Fibroblast of pulmonary artery (primary cell): ENCODE data around the gene PUM2.

ENCODE experiments used
- DNase-seq: peaks from one replicate; pipeline ENCODE4 v3.0.0-alpha.2; 2010; ENCODE audit warnings: low read depth
- H3K4me3 ChIP-seq: replicated peaks from 2 replicates; pipeline ENCODE4 v1.5.1; 2011; ENCODE audit warnings: low read depth, mild to moderate bottlenecking, control low read depth, low read length, moderate library complexity
- TF ChIP-seq, protein P1 (sequence below): IDR thresholded peaks from 2 replicates; pipeline ENCODE4 v1.5.1; 2011; ENCODE audit warnings: mild to moderate bottlenecking, control low read depth, low read length, inconsistent platforms; ENCODE audit errors: missing control alignments

Gene PUM2

DNA sequence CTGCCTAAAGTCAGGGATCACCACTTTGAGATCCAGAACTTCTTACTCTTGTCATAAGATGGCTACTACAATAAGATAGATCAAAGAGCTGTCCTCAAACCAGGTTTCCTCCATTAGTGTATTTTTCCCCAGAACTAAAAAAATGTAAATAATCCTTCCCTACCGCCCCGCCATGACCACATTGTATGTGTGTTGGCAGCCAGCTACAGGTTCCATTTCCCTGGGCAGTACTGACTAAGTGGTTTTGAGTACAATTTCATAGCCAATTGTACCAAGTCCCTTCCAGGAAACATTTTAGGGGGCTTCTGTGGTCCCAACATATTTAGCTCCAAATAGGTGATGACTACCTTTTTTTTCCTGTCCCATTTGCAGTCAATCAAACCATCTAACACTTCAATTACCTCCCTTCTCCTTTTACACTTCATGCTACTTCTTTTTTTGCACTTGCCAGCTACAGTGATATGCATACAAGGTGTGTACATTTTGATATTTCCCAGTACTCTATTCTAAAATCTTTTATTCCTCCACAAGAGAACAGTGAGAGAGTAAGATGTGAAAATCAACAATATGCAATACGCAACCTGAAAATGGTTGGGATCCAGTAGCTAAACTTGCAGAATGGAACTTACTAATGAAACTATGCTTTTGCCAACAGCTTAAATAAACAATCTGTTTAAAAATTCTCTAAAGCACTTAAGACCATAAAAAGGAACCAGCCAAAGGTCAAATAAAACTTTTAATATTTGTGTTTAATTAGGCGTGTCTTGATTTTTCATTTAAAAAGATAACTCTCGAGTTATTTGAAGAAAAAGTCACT lies 3.9 kb downstream of the PUM2 start:
- no peak overlapping the region for H3K4me3 ChIP-seq
- TF ChIP-seq, protein P1, sequence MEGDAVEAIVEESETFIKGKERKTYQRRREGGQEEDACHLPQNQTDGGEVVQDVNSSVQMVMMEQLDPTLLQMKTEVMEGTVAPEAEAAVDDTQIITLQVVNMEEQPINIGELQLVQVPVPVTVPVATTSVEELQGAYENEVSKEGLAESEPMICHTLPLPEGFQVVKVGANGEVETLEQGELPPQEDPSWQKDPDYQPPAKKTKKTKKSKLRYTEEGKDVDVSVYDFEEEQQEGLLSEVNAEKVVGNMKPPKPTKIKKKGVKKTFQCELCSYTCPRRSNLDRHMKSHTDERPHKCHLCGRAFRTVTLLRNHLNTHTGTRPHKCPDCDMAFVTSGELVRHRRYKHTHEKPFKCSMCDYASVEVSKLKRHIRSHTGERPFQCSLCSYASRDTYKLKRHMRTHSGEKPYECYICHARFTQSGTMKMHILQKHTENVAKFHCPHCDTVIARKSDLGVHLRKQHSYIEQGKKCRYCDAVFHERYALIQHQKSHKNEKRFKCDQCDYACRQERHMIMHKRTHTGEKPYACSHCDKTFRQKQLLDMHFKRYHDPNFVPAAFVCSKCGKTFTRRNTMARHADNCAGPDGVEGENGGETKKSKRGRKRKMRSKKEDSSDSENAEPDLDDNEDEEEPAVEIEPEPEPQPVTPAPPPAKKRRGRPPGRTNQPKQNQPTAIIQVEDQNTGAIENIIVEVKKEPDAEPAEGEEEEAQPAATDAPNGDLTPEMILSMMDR = no peak
- no peak for DNase-seq

DNA sequence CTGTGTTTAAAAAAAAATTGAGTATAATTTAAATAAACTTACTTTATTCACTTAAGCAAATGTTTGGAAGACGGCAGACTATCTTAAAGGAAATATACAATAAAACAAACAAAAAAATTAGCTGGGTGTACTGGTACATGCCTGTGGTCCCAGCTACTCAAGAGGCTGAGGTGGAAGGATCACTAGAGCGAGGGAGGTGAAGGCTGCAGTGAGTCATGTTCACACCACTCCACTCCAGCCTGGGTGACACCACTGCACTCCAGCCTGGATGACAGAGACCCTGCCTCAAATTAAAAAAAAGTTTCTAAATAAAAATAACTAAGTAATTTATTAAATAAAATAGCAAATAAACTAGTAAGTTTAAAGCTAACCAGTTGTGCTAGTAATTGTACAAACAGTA lies 7.5 kb downstream of the PUM2 start:
- H3K4me3 ChIP-seq = no peak overlapping the region
- TF ChIP-seq, protein P1 = no peak

DNA sequence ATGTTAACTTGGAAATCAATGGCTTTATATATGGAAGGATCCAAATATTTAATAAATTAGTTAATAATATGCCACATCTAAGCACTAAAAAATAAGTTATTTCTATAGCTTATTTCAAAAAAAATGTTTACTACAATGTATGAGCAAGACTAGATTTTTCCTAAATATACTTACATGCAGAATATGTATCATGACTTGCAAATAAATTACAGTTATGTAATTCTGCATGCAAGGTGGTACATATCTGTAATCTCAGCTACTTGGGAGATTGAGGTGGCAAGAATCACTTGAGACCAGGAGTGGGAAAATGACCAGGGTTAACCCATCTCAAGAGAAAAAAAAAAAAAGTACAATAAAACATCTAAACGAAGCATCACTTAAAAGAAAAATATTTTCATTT lies 11.6 kb downstream of the PUM2 start:
- H3K4me3 ChIP-seq = no peak overlapping the region
- TF ChIP-seq, protein P1 = no peak
- no peak for DNase-seq

More for the DNA sequence above, 7.5 kb downstream of the PUM2 start:
- no peak for DNase-seq

DNA sequence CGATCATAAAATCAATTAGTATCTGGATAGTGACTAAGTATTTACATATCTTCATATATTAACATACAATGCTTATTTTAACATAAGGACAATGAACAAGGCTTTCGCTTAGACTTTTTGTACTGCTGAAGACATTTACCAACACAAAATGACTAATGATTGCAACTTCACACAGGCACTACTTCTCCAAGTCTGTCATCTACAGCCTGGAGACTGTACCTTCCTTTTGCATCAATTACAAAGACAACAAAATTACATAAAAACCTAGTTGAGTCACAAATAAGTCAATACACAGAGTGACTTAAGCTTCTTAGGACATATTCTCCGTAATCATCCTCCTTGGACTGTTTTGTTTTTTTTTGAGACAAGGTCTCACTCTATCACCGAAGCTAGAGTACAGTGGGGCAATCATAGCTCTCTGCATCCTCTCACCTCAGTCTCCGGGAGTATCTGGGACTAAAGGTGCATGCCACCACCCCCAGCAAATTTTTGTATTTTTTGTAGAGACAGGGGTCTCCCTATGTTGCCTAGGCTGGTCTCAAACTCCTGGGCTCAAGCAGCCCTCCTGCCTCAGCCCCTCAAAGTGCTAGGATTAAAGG lies 15.9 kb downstream of the PUM2 start:
- TF ChIP-seq, protein P1 = no peak

DNA sequence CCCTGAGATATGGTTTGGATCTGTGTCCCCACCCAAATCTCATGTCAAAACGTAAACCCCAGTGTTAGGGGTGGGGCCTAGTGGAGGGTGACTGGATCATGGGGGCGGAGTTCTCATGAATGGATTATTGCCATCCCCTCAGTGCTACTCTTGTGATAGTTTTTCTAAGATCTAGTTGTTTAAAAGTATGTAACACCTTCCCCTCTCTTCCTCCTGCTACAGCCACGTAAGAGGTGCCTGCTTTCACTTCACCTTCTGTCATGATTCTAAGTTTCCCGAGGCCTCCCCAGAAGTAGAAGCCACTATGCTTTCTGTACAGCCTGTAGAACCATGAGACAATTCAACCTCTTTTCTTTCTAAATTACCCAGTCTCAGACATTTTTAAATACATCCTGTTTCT lies 16.9 kb downstream of the PUM2 start:
- DNase-seq = no peak
- no peak overlapping the region for H3K4me3 ChIP-seq
- TF ChIP-seq, protein P1 = no peak

More for the DNA sequence above, 15.9 kb downstream of the PUM2 start:
- DNase-seq = no peak
- no peak overlapping the region for H3K4me3 ChIP-seq

DNA sequence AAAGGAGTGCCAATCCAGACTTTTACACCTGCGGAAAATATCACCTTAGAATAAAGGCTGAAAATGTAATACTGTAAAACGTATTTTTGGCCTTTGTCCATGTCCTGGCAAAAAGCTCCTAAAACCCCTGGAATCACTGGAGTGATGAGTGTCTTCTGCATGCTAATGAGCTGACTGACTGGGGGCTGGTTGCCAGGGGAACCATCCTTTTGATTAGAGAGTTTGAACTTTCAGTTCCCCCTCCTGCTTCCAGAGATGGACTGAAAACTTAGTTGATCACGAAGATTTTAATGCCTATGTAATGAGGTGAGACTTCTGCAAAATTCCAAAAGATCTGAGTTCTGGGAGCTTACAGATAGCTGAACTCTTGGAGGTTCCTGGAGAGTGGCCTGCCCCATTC lies 20.5 kb downstream of the PUM2 start:
- no peak overlapping the region for H3K4me3 ChIP-seq
- TF ChIP-seq, protein P1 = no peak
- no peak for DNase-seq
